Astrocyte (in vitro differentiated cells and primary cell): Measurements from ENCODE around the gene MRPL14.

Experiments used
- CTCF ChIP-seq: IDR thresholded peaks from 2 replicates; pipeline ENCODE4 v1.5.1; 2011; ENCODE audit warnings: low read depth, mild to moderate bottlenecking, inconsistent platforms, low read length, moderate library complexity; ENCODE audit not compliant: insufficient read depth
- EZH2 ChIP-seq: IDR thresholded peaks from 2 replicates; pipeline ENCODE4 v1.6.1; 2012; ENCODE audit warnings: mild to moderate bottlenecking, low read length, inconsistent platforms; ENCODE audit not compliant: insufficient read depth

- TF ChIP-seq CTCF (no peak), EZH2 (no peak)
These were observed 4.6 kb upstream of the MRPL14 start for GRCh38 chr6:44131892-44132291.
